NCI-H1092 treated with DMSO at 0.1 percent for 48 hours (cell line): ENCODE results near the gene RBM18.
A peak's percentile ranks its signal among the peaks of the same experiment; 100 is the strongest.

Experiments
- DNase-seq: peaks from one replicate; lab custom pipeline; 2025; lab: John Stamatoyannopoulos, UW

Gene RBM18

DNA sequence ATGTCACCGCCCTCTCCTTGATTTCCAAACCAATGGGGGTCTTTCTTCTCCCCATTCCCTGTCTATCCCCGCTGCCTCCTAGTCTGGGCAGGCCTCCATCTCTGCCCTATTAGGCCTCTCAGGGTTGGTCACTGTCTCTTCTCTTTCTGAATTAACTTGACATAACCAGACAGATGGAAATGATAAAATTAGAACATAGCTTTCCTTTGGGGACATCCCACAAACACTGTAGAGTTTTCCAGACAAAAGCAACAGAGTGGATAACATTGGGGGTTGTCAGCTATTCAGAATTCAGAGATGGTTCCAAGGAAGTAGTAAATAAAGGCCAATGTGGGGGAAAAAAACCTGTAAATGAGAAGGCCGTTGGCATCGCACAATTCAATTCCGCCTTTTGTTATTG lies 60.6 kb downstream of the RBM18 start:
- no peak for DNase-seq

DNA sequence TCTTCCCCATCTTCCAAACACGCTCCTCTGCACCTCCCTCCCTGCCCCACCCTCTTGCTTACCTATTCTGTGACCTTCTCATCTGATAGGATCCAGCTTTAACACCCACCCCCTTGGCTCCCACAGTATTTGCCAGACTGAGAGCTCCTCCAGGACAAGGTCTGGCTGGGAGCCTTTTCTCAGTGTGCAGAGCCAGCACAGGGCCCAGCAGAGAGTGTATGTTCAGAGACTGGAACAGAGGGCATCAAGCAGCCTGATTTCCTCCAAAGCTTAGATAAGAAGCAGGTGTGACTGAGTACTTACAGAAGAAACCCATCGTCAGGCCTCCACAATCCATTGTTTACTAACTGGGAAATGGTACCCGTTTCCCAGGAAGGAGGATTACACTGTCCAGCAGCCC lies 62.5 kb downstream of the RBM18 start:
- no peak for DNase-seq

DNA sequence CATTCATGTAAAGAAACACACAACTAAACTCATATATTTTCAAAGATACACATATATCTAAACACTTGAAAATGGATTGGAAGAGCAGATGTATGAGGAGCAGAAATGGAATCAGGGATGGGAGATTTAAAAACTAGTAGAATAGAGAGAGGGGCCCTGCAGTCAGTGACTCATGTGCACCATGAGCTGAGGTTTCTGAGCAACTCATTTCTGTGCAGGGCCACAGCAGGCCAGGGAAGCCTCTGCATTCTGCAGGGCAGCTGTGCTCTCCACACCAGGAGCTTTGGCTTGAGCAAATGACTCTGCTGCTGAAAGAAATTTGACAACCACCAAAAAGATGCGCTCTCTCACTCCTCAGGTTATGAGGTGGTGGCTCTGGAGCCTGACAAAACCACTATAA lies 63.0 kb downstream of the RBM18 start:
- DNase-seq = no peak

DNA sequence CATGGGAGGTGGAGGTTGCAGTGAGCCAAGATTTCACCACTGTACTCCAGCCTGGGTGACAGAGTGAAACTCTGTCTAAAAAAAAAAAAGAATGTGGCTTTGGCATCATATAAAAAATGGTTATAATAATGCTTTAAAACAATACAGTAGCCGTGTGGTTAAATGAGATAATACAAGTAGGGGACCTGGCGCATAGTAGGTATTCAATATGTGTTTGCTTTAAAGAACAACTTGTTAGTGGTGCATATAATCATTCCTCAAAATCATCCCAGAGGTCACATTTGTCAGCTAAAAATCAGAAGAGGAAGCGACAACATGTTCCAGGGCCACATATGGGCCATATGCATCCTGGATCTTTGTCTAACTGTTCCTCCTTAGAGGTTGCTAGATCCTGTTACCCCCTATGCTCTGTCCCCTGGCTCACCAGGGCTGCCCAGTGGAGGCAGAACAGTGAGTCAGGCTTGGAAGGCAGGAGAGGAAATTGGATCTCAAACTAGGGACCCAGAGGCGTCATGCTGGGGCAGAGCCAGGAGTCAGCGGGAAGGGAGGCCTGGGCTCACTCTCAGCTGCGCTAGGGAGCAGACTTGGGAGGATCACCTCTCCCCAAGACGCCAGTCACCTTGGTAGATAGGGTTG lies 63.6 kb downstream of the RBM18 start:
- DNase-seq = no peak

DNA sequence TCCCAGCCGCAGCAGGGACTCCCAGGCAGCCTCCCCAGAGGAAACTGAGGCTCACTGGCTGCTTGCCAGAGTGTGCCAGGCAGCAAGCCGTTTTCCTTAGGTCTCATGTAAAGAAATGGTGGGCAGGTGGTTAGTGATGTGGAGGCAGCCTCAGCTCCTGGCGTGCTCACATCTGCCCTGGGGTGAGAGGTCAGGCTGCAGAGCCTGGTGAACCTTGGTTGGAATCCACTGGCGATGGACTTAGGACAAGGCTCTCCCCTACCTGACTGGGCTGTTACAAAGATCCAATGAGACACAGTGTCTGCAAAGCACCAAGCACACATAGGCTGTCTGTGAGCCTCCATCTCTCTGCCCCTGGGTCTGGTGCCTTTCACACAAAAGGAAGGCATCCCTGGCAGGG lies 66.8 kb downstream of the RBM18 start:
- no peak for DNase-seq

DNA sequence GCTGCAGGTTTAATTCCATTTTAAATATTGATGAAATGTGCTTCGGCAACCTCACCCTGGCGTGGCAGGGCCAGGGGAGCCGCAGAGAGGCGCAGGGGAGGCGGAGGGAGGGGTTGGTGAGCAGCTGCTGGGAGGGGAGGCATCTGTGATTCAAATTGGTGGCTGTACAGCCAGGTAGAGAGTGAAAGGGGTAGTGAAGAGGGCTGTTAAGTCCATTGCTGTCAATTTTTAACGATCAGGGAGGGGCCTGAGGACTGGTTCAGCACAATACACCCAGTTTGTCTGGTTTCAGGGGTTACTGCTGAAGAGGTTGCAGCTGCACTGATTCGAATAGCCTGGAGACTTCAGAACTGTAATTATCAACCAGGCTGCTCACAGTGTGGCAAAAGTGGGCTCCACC lies 67.2 kb downstream of the RBM18 start:
- peak; percentile 86 for DNase-seq

DNA sequence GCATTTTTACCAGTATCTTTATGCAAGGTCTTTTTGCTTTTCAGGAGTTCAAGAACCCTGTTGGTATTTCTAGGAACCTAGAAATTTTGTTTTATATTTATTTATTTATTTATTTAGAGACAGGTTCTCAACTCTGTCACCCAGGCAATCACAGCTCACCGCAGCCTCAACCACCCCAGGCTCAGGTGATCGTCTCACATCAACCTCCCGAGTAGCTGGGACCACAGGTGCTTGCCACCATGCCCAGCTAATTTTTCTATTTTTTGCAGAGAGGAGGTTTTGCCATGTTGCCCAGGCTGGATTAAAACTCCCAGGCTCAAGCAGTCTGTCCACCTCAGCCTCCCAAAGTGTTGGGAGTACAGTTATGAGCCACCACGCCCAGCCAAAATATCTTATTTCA lies 68.8 kb downstream of the RBM18 start:
- DNase-seq = no peak

DNA sequence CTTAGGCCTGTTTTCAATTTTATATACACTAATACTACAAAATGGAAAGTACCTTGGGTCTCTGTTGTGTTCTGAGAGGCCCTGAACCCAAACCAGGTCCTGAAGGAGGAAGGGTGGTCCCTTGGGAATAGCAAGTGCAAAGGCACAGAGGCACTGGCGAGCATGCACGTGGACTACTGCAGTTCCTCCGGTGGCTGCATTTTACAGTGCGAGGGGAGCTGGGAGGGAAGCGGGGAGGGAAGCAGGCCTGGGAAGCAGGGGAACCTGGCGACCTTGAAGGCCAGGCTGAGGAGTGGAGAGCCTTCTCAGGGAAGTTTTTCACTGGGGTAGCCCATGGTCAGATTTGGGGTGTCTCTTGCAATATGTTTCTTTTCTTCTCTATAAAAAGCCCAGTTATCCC lies 71.0 kb downstream of the RBM18 start:
- DNase-seq = no peak

DNA sequence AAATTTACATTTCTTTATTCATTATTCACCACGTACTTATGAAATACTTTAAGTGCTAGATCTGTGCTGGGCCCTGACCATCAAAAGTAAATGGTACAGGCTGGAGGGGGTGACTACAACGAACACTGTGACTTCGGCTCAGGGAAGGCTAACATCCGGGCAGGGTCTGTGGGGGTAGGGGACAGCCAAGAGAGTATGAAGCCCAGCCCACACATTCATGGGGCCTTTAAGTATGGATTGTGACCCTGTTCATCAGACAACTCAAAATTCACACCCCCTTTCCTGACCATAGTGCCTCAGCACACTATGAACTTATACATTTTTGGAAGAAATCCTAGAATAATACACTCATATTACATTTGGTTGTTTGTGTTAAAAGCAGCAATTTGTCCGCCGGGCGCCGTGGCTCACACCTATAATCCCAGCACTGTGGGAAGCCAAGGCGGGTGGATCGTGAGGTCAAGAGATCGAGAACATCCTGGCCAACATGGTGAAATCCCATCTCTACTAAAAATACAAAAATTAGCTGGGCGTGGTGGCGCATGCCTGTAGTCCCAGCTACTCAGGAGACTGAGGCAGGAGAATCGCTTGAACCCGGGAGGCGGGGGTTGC lies 71.6 kb downstream of the RBM18 start:
- DNase-seq = no peak

DNA sequence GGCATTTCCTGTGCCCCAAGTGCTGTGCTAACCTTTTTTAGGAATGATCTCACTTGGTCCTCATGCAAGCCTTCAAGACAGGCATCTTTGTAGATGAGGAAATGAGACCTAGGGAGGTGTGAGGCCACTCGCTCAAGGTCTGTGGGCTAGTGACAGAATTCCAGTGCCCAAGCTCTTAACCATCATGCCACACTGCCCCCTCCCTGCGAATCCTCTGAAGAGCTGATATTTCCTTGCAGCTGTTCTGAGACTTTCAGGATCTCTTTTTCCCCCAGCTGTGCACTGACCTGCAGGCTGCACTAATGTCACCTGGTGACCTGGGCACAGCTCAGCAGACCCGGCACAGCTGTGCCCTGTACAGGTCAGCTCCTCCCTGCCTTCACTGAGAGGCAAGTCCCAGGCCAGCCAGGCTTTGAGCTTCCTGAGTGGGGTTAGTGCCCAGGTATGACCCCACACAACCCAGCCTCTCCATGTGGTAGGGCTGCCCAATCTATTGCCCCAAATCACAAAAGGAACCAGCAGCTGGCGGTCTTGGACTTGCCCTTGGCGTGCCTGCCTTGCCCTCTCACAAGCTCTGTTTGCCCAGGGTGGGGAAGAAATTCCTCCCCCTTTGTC lies 72.3 kb downstream of the RBM18 start:
- no peak for DNase-seq

DNA sequence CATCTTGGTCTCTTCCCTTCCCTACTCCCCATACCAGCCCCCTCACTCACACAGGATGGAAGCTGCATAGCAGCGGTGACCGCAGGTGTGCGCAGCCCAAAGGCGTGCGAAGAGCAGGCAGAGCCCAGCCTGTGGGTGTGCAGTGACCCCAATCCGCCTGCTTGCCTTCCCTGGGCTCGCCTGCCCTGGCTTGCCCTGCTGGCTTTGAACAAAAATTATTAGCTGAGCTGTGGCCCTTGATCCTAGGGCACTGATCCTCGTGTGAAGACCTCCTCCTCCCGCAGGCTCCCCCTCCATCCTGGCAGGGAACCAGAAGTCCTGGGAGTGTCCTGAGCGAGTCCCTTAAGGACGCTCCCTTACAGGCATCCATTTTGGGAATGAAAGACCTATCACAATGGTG lies 73.1 kb downstream of the RBM18 start:
- DNase-seq = no peak

DNA sequence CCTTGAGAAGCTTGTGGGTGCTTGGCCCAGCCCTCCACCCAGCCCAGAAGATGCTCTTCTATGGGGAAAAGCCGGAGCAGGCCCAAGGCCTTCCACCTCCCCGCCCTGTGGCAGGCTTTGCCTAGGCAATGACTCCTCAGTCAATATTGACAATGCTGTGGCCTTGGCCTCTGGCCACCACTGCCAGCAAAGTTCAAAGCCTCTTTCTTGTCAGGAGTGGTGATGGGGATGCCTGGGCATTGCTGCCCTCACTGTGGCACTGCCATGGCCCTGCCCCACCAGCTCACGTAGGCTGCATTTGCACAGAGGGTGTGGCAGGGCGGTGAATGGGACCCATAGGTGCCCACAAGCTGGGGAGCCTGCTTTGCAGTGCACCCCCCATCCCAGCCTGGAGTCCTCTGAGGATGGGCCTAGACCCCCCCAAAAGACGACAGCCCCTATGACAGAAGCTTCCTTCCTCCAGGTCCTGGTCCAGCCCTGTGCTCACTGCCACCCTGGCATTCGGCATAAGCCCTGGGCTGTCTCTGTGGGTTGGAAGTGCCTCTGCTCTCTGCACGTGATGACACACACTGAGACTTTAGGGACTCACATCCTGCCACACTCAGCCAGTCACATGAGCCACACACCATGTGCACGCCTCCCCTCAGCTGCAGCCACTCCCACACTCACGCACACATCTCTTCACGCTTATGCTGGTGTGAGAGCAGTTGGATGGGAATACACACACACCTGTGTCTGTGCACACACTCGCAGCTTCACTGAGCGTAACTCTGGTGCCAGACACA lies 73.9 kb downstream of the RBM18 start:
- DNase-seq = no peak

DNA sequence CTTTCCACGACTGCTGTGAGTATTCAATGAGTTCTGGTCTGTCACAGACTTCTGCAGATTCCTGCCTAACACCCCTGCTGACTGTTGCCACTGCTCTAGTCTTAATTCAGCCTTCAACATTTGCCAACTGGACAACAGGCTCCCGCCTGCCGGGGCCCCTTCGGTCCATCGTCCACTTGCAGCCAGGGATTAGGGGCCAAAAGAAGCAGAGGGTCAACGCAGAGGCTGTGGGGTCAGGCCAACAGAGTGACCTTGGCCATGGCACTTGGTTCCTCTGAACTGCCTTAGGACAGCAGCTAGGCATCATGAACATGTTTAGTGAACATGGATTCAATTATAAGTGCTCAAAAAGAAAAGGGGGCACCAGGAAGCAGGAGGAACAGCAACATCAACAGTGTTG lies 76.3 kb downstream of the RBM18 start:
- DNase-seq = no peak
